ENCODE results near the gene EXOC6B.

Gene EXOC6B

GRCh38 chr2:72274380-72274797 lies 551.4 kb downstream of the EXOC6B start:
- no peaks in the 10 kb centered on the region for H3K36me3 ChIP-seq (ENCODE audit: insufficient read depth, low read length)
- H3K9ac ChIP-seq (ENCODE audit: insufficient read length): no peak overlapping the region
- H3K27ac ChIP-seq: no peak overlapping the region
- H3K9me3 ChIP-seq (ENCODE audit: low read depth, low read length): no peaks in the 10 kb centered on the region
- no peak overlapping the region for H3K4me3 ChIP-seq
- no peak for DNase-seq (ENCODE audit: low read depth, low spot score)
- no peak for TF ChIP-seq FOXP2 (optimal IDR thresholded peaks at IDR 0.05; ENCODE audit: control extremely low read depth, extremely low read length, insufficient read depth)
- TF ChIP-seq POLR2AphosphoS5 (IDR thresholded peaks at IDR 0.05; ENCODE audit: borderline replicate concordance, low read depth, low read length): no peak
- no peak for TF ChIP-seq EZH2 (IDR thresholded peaks at IDR 0.05)

DNA sequence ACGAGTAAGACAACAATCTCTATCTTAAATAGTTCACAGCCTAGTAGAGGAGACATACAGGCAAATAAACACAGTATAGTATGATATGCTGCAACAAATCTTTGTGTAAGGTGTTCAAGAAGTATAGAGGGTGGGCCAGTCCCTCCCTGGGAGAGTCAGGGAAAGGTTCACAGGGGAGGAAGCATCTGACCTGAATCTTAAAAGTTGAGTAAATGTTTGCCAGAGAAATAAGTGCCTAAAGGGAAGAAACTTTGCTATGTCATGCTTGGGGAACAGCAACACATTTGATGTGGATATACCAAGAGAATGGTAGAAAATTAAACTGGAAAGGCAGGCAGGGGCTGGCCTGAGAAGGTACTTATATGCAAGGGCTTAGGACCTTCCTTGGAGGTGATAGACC lies 552.4 kb downstream of the EXOC6B start:
- Histone ChIP-seq H3K9me3 (ENCODE audit: low read depth, low read length) (no peaks in the 10 kb centered on the region), H3K4me3 (no peak overlapping the region), H3K9ac (ENCODE audit: insufficient read length) (no peak overlapping the region), H3K27ac (no peak overlapping the region), H3K36me3 (ENCODE audit: insufficient read depth, low read length) (no peaks in the 10 kb centered on the region)
- no peak for DNase-seq (ENCODE audit: low read depth, low spot score)
- TF ChIP-seq FOXP2 (optimal IDR thresholded peaks at IDR 0.05; ENCODE audit: control extremely low read depth, extremely low read length, insufficient read depth): no peak
- no peak for TF ChIP-seq EZH2 (IDR thresholded peaks at IDR 0.05)
- TF ChIP-seq POLR2AphosphoS5 (IDR thresholded peaks at IDR 0.05; ENCODE audit: borderline replicate concordance, low read depth, low read length): no peak

DNA sequence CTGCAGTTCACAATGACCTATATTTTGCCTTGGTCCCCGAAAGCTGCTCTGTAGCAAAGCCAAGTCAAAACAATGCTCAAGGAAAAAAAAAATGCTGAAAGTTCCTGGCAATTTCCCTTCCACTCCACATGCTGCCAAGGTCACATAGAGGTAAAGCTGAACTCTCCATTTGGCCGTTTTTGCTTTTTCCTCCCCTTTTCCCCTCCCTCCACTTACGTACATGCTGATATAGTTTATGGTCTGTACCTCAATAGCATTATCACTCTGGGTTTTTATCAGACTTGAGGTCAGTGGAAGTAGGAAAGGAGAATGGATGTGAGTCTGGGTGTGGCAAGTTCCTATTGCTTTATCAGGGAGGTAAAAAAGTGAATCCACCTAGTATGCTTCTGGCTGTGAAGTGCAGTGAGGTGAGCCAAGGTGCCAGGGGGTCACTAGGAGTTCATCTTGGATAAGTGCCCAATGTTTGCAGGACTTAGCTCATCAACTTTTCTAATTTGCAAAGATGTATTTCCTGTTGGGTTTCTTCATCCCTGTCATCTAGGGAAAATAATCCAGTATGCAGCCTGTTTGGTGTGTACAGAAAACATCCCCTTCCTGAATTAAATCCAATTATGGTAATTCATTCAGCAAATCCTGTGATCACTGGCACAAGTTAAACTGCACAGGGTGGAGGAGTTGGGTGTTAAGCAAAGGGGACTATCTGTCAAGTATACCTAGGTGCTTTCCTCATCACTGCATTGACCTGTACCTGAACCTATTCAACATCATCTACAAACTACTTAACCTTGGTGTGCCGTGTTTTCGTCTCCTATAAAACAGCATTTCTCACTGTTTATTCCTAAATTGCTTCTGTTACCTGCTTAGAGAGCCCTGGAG lies 553.8 kb downstream of the EXOC6B start:
- TF ChIP-seq EZH2 (IDR thresholded peaks at IDR 0.05): no peak
- TF ChIP-seq POLR2AphosphoS5 (IDR thresholded peaks at IDR 0.05; ENCODE audit: borderline replicate concordance, low read depth, low read length): no peak
- TF ChIP-seq FOXP2 (optimal IDR thresholded peaks at IDR 0.05; ENCODE audit: control extremely low read depth, extremely low read length, insufficient read depth): no peak
- H3K9me3 ChIP-seq (ENCODE audit: low read depth, low read length): no peaks in the 10 kb centered on the region
- H3K27ac ChIP-seq: no peak overlapping the region
- DNase-seq (ENCODE audit: low read depth, low spot score): no peak
- H3K36me3 ChIP-seq (ENCODE audit: insufficient read depth, low read length): no peaks in the 10 kb centered on the region
- H3K4me3 ChIP-seq: no peak overlapping the region
- H3K9ac ChIP-seq (ENCODE audit: insufficient read length): no peak overlapping the region

GRCh38 chr2:72271276-72271614 lies 554.6 kb downstream of the EXOC6B start:
- no peak for DNase-seq (ENCODE audit: low read depth, low spot score)
- Histone ChIP-seq H3K4me3 (no peak overlapping the region), H3K36me3 (ENCODE audit: insufficient read depth, low read length) (no peaks in the 10 kb centered on the region), H3K9ac (ENCODE audit: insufficient read length) (no peak overlapping the region), H3K9me3 (ENCODE audit: low read depth, low read length) (no peaks in the 10 kb centered on the region), H3K27ac (no peak overlapping the region)
- TF ChIP-seq FOXP2 (optimal IDR thresholded peaks at IDR 0.05; ENCODE audit: control extremely low read depth, extremely low read length, insufficient read depth) (no peak), EZH2 (IDR thresholded peaks at IDR 0.05) (no peak), POLR2AphosphoS5 (IDR thresholded peaks at IDR 0.05; ENCODE audit: borderline replicate concordance, low read depth, low read length) (no peak)

DNA sequence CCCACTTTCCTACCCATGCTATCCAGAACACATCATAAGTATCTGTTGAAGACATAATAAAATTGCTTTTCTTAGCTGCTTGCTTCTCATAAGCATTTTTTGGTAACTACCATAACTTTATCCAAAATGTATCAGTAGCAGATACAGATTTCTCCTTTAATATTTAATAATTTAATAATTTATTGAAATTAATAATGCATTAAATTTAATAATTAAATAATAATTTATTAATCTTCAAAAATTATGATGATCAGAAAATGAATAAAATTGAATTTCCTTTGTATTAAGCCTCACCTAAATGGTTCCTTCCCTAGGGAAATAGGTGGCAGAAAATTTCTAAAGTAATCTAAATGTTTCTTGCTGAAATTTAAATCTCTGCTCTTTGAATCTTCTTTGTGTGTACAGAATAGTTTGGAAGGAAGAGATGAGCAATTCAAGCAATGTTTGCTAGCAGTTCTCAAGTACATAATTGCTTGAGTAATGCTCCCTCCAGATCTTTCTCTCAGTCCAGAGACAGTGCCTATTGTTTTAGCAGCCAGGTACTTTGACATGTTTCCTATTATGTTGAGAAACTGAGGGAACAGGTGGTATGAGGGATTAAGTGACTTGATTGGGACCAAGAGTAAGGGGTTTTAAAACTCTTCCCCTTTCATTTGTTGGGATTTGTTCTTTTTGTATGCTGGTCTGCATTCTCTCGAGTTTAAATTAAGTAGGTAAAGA lies 555.1 kb downstream of the EXOC6B start:
- Histone ChIP-seq H3K27ac (no peak overlapping the region), H3K9me3 (ENCODE audit: low read depth, low read length) (no peaks in the 10 kb centered on the region)
- DNase-seq (ENCODE audit: low read depth, low spot score): no peak

GRCh38 chr2:72263776-72264060 lies 562.1 kb downstream of the EXOC6B start:
- no peak overlapping the region for H3K9ac ChIP-seq (ENCODE audit: insufficient read length)
- H3K27ac ChIP-seq: no peak overlapping the region
- no peaks in the 10 kb centered on the region for H3K36me3 ChIP-seq (ENCODE audit: insufficient read depth, low read length)
- no peaks in the 10 kb centered on the region for H3K9me3 ChIP-seq (ENCODE audit: low read depth, low read length)
- H3K4me3 ChIP-seq: no peak overlapping the region
- DNase-seq (ENCODE audit: low read depth, low spot score): no peak
- TF ChIP-seq EZH2 (IDR thresholded peaks at IDR 0.05) (no peak), FOXP2 (optimal IDR thresholded peaks at IDR 0.05; ENCODE audit: control extremely low read depth, extremely low read length, insufficient read depth) (no peak), POLR2AphosphoS5 (IDR thresholded peaks at IDR 0.05; ENCODE audit: borderline replicate concordance, low read depth, low read length) (no peak)

More for the DNA sequence above, 555.1 kb downstream of the EXOC6B start:
- no peaks in the 10 kb centered on the region for H3K36me3 ChIP-seq (ENCODE audit: insufficient read depth, low read length)
- no peak overlapping the region for H3K9ac ChIP-seq (ENCODE audit: insufficient read length)
- TF ChIP-seq FOXP2 (optimal IDR thresholded peaks at IDR 0.05; ENCODE audit: control extremely low read depth, extremely low read length, insufficient read depth) (no peak), EZH2 (IDR thresholded peaks at IDR 0.05) (no peak), POLR2AphosphoS5 (IDR thresholded peaks at IDR 0.05; ENCODE audit: borderline replicate concordance, low read depth, low read length) (no peak)
- H3K4me3 ChIP-seq: no peak overlapping the region

- H3K9ac ChIP-seq (ENCODE audit: insufficient read length): no peak overlapping the region
- H3K4me3 ChIP-seq: no peak overlapping the region
- no peak for DNase-seq (ENCODE audit: low read depth, low spot score)
- no peak overlapping the region for H3K27ac ChIP-seq
- TF ChIP-seq FOXP2 (optimal IDR thresholded peaks at IDR 0.05; ENCODE audit: control extremely low read depth, extremely low read length, insufficient read depth) (no peak), POLR2AphosphoS5 (IDR thresholded peaks at IDR 0.05; ENCODE audit: borderline replicate concordance, low read depth, low read length) (no peak), EZH2 (IDR thresholded peaks at IDR 0.05) (no peak)
- H3K36me3 ChIP-seq (ENCODE audit: insufficient read depth, low read length): no peaks in the 10 kb centered on the region
- no peaks in the 10 kb centered on the region for H3K9me3 ChIP-seq (ENCODE audit: low read depth, low read length)
Measured at GRCh38 chr2:72263043-72263775, 562.6 kb downstream of the EXOC6B start.

DNA sequence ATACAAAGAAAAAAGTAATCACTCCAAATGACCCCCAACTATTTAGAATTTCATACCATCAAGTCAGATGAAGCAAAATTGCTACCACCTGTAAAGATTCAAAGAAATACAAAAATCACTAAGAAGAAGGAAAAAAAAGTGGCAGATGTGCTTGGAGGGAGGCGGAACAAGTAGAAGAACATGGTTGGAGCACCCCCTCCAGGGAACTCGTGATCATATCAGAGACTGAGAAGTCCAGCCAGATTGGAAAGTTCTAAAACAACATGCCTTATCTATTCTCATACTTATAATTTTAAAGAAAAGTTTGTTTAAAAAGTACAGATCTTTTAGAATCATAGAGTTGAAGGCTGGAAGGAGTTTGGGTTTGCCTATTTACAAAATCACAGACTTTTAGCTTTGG lies 564.8 kb downstream of the EXOC6B start:
- Histone ChIP-seq H3K4me3 (no peak overlapping the region), H3K9me3 (ENCODE audit: low read depth, low read length) (no peaks in the 10 kb centered on the region), H3K27ac (no peak overlapping the region), H3K9ac (ENCODE audit: insufficient read length) (no peak overlapping the region), H3K36me3 (ENCODE audit: insufficient read depth, low read length) (no peaks in the 10 kb centered on the region)
- TF ChIP-seq FOXP2 (optimal IDR thresholded peaks at IDR 0.05; ENCODE audit: control extremely low read depth, extremely low read length, insufficient read depth) (no peak), POLR2AphosphoS5 (IDR thresholded peaks at IDR 0.05; ENCODE audit: borderline replicate concordance, low read depth, low read length) (no peak), EZH2 (IDR thresholded peaks at IDR 0.05) (no peak)
- DNase-seq (ENCODE audit: low read depth, low spot score): no peak

Data from SK-N-MC (cell line).